DMS 273 (cell line): Measurements from ENCODE around the gene CALML4.
"Not testable (repeated sequence)": the region's sequence is repeated elsewhere in the genome, so short reads cannot be mapped to it uniquely, and the experiment has no call there.

ENCODE experiments used
- DNase-seq: peaks from one replicate; lab custom pipeline; 2025; ENCODE audit not compliant: unreplicated experiment; lab: John Stamatoyannopoulos, UW

Gene CALML4

DNA sequence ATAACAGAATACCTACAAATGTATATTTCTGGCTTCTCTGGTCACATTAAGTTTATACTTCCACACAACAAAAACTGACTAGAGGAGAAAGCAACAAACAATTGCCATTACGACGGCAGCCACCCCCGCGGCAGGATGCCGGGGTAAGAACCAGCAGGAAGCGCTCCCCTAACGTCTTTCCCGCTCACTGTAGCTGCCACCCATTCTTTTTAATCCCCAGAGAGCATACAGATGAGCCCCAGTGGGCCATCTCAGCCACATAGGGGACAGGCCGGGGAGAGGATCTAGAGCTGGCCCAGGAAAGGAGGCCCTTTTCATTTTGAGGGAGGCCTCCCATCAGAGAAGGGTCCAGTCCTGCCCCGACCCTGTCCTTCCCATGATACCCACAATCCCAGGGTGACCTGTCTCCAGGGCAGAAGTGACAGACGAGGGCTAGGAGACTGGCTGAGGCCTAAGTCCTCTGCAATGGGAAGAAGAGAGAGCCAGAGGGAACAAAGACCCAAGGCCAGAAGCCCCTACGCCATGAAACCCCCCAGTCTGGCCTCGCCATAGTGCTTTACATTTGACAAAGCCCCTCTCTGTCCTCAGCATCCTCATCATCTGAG lies 3.6 kb upstream of the CALML4 start:
- no peak for DNase-seq

DNA sequence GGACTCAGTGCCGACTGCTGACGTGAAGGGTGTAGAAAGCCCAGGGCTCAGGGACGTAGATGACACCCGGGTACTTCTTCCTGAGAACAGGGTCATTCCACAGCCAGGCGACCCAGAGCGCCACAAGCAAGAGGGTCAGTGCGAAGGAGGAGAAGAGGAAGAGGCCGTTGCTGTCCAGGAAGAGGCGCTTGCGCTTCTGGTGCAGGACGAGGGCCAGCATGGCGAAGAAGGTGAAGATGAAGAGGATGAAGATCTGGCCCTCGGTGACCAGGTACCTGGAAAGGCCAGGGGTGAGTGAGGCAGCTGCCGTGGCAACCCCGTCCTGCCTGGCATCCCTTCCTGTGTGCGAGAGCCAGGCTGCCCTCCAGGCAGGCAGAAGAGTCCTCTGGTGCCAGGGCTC lies 3.0 kb upstream of the CALML4 start:
- no peak for DNase-seq

DNA sequence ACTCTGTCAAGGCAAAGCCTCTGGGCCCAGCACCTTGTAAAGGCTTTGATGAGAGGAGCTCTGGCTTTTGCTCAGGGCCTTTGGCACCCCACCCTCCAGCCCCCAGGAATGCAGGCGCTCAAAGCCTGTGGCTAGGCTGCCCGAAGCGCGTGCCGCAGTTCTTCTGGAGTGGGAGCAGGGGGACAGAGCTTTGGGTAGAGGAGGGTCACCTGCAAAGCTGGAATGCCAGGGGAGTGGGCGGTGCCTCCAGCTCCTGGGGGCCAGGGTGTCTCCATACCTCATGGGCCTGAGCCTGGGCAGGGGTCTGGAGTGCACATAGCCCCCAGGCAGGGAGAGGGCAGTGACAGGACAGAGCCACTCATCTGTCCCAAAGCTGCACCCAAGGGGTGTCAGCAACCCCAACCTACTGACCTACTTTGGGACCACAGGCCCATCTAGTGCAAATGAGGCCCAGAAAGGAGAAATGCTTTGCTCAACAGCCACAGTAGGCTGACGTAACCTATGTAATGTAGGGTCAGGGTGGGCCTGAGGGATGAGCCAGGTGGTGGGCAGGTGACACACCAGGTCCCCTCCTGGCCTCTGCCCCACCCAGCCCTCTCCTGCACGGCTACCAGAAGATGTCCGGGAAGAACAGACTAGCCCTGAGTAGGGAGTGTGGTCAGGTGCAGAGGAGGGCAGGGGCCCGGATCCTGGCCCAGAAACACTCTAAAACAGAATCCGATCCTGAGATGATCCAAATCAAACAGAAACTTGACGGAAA lies 2.2 kb upstream of the CALML4 start:
- DNase-seq: no peak

DNA sequence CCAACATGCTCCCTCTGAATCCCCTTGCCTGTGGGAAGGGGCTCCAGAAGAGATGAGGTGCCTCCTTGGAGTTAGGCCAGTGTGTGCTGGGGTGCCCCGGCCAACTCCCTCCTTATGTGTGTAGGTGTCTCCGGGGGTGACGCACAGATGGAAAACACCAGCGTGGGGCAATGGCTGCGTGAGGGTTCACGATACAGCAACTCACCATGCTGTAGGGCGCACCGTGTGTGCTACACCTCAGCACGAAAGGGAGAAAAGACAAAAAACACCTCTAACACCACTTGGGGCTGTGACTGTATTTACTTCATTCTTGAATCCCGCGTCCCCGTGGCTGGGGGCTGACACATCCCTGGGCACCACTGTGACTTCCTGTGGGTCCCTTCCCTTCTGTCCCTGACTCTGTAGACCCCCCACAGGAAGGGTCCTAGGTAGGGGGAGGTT lies 1.6 kb upstream of the CALML4 start:
- DNase-seq: no peak

DNA sequence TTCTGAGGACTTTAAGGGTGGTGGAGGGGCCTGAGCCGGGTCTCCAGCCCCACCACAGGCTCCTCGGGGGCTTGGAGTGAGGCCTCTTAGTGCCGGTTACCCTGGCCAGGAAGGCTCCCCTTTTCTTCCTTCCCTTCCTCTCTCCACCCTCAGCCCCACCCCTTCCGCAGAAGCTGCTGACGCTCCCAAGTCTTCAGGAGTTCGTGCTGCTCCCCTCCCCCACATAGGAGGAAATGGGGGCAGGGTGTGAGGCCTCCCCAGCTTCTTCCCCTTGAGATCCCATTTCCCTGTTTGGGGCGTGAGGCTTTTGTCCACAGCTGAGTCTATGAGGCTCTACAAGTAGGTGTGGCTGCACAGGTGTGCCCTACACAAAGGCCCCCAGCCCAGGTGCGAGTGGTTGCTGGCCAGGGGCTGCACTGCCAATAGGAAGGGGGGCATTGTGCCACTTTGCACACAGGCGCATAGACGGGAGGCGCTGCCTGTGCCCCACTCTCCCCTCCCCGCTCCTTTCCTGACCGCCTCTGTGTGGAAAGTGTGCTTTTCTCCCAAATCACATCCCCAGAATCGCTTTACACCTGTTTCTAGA lies 915 bp upstream of the CALML4 start:
- DNase-seq: no peak

DNA sequence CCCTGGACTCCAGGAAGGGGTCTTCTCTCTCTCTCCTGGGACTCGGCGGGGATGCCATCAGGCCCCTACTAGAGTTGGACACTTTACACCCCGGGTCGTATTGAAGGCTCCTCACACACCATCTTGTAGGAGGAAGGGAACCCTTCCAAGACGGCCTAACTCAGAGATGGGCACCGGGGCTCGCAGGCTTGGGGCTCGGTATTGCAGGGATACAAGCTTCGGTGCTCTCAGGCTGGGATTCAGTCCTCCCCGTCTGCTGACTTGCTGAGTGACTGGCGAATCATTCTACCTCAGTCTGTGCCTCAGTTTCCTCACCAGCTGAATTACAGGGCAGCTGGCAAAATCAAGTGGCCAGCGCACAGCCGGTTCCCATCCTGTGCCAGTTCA lies 419 bp upstream of the CALML4 start:
- no peak for DNase-seq

DNA sequence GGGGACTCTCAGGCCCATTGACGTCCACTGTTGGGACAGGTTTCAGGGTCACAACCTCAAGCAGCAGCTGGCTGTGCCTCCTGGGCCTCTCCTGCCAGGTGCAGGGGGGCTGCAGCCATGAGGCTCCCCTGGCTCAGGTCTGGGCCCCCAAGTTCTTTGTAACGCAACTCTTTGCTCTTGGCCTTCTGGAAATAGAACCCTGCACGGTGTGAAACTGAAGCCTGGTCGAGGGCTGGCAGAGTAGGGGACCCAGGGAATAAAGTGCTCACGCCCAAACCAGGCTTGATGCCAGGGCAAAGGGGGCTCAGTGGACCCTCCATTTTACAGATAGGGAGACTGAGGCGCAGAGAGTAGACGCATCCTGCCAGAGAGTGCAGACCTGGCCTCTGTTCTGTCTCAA lies 771 bp downstream of the CALML4 start:
- no peak for DNase-seq

DNA sequence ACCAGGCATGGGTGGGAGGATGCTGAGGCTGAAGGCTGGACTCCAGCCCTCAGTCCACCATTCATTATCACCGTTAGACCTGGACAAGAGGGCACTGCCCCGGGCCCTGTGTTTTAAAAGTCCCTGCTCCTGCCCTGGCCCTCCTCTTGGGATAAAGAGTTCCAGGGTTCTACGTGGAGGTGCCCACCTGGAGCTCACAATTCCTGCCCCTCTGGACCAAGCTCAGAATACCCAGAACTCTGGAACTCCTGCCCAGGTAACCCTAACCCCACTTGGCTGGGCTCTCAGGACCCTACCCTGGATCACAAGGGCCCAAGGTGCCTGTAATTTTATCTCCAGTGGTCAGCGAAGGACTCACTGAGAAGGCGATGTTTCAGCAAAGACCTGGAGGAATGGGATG lies 1.2 kb downstream of the CALML4 start:
- DNase-seq: no peak

DNA sequence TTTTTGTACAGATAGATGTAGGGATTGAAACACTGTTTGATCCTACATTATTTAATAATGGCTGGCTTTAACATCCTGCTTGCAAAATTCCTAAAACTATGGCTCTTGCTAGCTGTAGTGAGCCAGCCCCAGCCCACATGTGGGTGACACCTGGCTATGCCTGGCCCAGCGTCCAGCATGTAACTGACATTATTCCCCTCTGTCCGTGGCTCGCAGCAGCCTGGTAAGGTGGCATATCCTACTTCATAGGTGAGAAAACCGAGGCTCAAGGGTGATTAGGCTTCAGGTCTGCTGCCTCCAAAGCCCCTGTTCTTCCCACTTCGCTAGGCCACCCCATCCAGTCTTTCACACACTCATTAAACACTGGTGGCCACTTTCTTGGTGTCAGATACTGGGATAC lies 1.6 kb downstream of the CALML4 start:
- no peak for DNase-seq

DNA sequence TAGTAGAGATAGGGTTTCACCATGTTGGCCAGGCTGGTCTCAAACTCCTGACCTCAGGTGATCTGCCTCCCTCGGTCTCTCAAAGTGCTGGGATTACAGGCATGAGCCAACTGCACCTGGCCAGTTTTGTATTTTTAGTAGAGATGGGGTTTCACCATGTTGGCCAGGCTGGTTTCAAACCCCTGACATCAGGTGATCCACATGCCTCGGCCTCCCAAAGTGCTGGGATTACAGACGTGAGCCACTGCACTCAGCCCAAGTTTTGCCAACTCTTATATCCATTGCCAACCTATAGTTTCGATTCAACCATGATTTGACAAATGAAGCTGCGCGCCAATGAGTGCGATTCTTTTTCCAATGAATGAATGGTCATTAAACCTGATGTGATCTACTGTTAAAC lies 2.1 kb downstream of the CALML4 start:
- not testable (repeated sequence) for DNase-seq

DNA sequence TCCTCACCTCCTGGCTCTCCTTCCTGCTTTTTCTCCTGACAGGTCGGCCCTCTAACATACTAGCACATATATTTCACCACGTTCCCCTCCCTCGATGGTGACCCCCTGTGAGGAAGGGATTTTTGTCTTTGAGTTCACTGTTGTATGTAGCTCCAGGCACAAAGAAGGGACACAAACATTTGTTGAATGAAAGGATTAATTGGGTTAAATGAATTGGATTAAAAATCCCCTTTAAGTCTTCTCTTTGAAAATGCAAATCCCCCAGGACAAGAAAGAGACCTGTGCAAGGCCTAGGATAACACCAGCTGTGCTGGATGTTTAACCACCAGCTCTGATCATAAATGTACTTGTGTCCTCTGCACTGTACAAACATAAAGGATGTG lies 3.3 kb downstream of the CALML4 start:
- no peak for DNase-seq

DNA sequence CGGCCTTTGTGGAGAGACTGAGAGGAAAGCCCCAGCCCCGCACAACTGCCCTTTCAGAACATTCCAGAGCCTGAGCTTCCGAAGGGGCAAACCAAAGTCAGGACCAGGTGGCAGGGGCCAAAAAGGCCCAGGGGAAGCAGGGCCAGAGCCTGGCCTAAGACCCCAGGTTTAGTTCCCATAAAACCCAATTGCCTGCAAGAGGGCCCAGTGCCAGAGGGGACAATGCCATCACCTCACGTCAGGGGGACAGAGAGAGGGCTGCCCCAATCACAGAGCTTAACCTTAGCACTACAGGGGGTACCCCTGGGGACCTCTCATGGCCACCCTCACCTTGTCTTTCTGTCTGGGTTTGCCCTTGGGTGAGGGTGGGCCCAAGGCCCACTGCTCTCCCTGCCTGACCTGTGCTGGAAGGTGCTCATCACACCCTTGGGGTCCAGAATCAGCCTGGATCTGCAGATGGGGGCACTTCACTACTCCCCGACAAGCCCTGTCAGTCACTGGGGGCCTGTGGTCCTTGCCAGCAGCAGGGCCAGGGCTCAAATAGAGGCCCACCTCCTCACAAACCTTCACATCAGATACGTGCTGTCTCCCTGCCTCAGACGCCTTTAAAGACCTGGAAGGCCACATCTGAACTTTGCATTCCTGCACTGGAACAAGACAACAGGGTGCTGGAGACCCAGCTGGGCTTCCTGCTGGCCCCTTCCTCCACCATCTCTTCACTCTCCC lies 3.8 kb downstream of the CALML4 start:
- no peak for DNase-seq

DNA sequence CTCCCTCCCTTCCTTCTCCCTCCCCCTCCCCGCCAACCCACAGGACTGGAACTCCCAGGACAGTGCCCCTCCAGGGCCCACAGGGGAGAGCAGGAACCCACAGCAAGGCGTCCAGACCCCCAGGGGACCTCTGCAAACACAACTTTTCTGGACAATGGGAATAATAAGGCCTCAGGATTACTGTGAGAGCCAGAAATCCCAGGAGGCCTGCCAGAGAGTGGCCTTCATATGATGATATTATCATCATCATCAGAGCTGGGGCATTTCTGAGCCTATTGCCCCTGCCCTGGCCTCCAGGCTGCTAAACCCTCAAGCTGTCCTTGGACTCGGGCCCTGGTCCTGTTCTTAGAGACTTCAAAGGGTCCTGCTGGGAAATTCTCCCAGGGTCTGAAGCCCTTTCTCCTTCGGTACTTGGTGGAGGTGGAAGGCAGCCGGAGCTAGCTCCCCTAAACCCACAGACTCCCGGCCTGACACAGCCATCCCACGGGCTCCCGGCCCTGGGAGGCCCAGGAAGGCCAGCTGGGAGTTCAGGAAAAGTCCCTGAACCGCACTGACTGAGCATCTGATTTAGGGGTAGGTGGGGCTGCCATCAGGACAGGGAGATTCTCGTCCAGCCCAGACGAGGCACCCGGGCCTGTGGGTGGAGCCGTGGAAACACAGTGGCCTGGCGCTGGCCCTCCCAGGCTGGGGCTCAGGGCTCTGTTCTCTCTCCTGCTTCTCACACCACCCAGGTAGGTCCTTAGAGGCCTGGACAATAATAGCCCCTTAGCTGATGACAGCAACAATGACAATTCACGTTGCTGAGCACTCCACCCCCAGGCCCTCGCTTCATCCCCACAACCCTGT lies 4.9 kb downstream of the CALML4 start:
- no peak for DNase-seq

DNA sequence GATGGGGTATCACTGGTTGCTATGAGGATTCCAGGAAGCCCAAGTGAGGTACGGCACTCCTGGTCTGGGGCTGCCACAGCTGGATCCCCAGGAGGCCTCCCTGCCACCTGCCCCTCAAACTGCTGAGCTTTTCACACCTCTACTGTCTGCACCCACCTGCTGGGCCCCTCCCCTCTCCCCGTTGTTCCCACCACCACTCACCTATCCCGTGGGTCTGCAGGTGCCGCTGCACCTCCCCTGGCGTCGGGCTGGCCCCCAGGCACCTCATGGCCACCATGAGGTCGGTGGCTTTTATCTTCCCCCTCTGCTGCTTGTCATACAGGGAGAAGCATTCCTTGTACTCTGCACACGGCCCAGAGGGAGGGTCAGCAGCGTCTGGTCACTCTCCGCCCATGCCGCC lies 5.8 kb downstream of the CALML4 start:
- DNase-seq: no peak

DNA sequence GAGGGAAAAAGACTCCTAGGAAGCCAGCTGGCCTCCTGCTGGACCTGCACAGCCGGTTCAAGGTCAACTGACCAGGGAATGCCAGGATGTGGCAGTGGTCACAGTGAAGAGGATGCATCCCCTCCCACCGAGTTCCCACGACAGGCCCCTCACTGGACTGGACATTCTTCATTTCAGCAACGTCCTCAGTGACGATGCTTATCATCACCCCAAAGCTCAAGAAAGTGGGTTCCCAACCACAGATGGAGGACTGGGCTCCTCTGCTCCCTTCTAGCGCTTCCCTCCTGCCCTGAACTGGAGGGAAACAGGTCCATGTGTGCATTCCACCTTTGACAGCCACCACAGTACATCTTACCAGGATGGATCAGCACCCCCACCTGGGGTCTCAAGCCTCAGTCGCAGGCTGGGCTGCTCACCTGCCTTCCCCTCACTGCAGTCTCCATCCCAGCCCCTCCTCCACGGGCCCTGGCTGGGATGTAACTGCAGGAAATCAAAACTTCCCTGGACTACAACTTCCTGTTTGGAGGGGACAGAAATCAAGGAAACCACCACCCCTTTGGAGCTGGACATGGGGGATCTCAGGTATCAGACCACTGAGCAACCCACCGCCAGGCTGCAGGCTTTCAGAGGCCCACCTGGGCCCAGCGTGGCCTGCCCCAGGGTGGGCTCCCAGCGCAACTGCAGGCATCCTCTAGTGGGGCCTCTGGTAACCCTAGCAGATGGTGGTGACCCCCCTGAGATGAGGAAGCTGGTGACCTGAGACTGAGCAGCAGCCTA lies 7.3 kb downstream of the CALML4 start:
- no peak for DNase-seq

DNA sequence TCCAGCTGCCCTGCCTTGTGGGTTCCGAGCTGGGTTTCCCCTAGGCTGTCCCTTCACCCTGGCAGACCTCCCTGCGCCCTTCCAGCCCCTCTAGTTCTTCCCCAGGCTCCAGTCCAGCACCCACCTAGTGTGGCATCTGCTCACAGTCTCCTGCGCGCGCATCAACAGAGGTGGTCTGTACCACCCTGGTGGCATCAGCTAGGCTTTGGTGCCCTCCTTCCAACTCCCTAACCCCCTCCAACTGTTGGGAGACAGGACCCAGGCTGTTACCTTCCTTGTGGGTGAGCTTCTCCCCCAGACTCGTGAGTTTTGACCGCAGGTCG lies 8.0 kb downstream of the CALML4 start:
- no peak for DNase-seq

DNA sequence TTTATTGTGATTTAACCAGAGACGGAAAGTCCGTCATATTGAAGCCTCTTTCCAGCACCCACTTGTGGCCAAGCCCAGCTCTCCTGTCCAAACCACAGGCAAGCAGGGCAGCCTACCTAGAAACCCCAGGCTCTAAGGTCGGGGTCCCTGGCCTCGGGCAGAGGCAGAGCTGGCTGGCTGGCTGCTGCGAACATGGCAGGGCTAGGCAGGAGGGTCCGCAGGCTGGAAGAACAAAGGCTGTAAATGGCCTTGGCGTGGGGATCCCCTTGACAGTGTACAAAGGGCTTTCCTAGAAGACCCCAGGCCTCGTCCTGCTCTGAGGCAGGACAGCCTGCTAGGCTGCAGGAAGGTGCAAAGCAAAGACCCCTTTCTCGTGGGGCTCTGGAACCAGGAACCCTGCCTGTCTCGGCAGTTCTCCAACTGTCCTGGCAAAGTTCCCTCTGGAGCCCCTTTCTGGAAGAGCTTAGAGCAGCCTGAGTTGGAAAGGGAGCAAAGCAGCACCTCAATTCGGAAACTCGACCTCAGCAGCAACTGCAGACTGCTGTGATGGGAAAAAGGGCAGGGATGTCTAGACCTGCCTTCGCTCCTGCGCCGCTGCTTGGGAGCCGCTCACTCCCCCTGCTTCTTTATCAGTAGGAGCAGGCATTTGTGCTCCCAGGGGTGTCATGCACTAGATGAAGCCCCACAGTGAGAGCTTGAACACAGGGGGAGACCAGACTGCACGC lies 8.5 kb downstream of the CALML4 start:
- peak; percentile 12 for DNase-seq

DNA sequence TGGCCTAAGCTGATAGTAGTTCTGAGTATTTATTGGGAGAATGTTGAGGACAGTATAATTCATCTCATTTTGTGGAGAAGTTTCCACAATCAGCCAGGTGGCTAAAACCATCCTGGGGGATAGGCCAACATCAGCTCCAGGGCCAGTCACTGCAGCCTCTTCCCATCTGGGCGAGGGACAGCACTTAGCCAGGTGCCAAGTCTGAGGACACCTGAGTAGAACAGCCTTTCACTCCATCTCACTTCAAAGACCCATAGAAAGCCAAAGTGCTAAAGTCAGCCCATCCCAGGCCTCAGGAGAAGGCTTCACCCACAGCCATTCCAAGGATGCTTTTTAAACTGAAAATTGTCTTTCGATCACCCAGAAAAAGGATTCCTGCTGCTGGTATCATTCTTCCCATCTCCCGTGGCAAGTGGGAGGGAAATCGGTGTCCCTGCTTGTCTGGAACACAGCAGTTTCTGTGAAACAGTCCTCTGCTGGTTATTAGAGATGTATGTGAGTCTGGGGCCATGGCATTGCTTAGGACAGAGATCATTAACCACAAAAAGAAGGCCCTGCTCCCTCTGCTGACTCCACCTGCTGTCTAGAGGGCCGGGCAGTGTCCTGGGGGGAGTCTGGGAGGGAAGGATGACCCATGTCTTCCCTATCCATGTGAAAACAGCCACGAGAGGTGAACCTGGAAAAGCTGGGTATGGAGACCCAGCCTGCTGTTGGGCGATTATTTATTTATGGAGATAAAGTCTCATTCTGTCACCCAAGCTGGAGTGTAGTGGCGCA lies 9.6 kb downstream of the CALML4 start:
- DNase-seq: no peak
